GM21447 (cell line): ENCODE data around the gene MARCHF9.
"Not testable (repeated sequence)": the region's sequence is repeated elsewhere in the genome, so short reads cannot be mapped to it uniquely, and the experiment has no call there.

ENCODE experiments used
- ATAC-seq: cut with Tn5 transposase; IDR thresholded peaks from one replicate; pipeline ENCODE4 v1.9.1; 2021; ENCODE audit not compliant: unreplicated experiment

MARCHF9 gene

GRCh38 chr12:57754411-57755193 is at the start of gene MARCHF9:
MARCHF9 (plus strand) TSS chr12:57755103; CDS start chr12:57755529, 426 bp downstream.
- peak; percentile 37 for ATAC-seq

GRCh38 chr12:57707250-57707649 is 47.7 kb upstream of the MARCHF9 start:
- no peak for ATAC-seq

- no peak for ATAC-seq
Observed at GRCh38 chr12:57708296-57708695, 46.6 kb upstream of the MARCHF9 start.

- ATAC-seq = no peak
Observed at GRCh38 chr12:57712701-57713100, 42.2 kb upstream of the MARCHF9 start.

- ATAC-seq = no peak
Observed at GRCh38 chr12:57713209-57713608, 41.7 kb upstream of the MARCHF9 start.

- not testable (repeated sequence) for ATAC-seq
Observed at GRCh38 chr12:57715036-57715748, 39.7 kb upstream of the MARCHF9 start.

- ATAC-seq = no peak
Observed at GRCh38 chr12:57715786-57716185, 39.1 kb upstream of the MARCHF9 start.

- no peak for ATAC-seq
Observed at GRCh38 chr12:57716305-57716704, 38.6 kb upstream of the MARCHF9 start.

GRCh38 chr12:57717131-57717530 is 37.8 kb upstream of the MARCHF9 start:
- no peak for ATAC-seq

- no peak for ATAC-seq
Observed at GRCh38 chr12:57717846-57718640, 36.9 kb upstream of the MARCHF9 start.

GRCh38 chr12:57718641-57719528 is 36.0 kb upstream of the MARCHF9 start:
- ATAC-seq = no peak

- no peak for ATAC-seq
Observed at GRCh38 chr12:57719777-57720605, 34.9 kb upstream of the MARCHF9 start.

- ATAC-seq = no peak
Observed at GRCh38 chr12:57720606-57721595, 34.0 kb upstream of the MARCHF9 start.

- not testable (repeated sequence) for ATAC-seq
Observed at GRCh38 chr12:57721846-57722608, 32.9 kb upstream of the MARCHF9 start.

GRCh38 chr12:57722716-57723629 is 31.9 kb upstream of the MARCHF9 start:
- no peak for ATAC-seq

GRCh38 chr12:57723630-57723962 is 31.3 kb upstream of the MARCHF9 start:
- no peak for ATAC-seq
